ENCODE measurements around the gene CCNC.

Gene CCNC, protein sequence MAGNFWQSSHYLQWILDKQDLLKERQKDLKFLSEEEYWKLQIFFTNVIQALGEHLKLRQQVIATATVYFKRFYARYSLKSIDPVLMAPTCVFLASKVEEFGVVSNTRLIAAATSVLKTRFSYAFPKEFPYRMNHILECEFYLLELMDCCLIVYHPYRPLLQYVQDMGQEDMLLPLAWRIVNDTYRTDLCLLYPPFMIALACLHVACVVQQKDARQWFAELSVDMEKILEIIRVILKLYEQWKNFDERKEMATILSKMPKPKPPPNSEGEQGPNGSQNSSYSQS

DNA sequence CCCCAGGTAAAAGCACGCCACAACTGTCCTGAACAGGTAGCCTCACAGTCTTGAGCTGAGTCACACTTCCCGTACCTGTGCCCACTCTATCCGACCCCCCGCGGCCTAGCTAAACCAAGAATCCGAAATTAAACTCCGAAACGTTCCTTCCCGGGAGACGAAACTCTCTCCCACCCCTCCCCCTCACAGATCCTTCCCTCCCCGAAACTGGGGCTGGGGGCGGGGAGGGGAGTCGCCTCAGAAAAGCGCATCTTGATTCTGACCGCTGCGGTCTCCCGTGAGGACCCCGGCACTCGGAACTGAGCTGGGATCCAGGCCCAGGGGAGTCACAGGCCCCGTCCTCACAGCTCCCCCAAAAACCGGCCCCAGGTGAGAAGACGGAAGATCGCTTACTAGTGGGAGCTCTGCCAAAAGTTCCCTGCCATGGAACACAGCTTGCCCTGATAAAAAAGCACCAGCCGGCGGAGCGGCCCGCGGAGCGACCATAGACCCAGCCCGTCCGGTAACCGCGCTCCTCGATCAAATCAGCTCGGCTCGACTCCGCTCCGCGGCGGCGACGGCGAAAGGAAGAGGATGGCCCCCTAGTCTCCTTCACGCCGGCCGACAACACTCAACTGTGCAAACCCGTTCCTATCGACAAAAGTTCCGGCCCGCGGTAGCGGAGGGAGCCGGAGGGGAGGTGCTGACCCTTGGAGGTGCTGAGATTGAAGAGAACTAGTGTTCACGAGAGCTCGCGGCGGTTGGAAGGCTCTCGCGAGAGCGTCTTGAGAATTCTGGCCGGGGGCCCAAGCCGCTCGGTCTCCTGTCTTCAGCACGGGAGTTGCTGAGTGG, at the start of gene CCNC:
TSS of gene CCNC (minus strand) at position 558 of the 831 bp plus-strand sequence. CDS start at position 425, 133 bp downstream.
- DNase-seq = peak; percentile 90

DNA sequence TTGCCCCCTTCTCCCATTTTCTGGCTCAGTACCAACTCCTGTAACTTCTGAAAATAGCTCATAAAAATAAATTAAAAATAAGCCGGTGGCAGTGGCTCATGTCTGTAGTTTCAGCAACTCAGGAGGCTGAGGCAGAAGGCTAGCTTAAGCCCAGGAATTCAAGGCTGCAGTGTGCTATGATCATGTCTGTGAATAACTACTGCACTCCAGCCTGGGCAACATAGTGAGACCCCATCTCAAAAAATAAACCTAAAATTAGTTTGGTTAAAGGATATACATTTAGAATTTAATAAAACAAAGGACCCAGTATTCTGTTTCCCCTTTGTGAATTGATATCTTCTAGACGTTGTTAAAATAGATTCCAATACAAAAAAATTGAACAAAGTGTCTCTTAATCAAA, 48.7 kb upstream of the CCNC start:
- no peak for DNase-seq

DNA sequence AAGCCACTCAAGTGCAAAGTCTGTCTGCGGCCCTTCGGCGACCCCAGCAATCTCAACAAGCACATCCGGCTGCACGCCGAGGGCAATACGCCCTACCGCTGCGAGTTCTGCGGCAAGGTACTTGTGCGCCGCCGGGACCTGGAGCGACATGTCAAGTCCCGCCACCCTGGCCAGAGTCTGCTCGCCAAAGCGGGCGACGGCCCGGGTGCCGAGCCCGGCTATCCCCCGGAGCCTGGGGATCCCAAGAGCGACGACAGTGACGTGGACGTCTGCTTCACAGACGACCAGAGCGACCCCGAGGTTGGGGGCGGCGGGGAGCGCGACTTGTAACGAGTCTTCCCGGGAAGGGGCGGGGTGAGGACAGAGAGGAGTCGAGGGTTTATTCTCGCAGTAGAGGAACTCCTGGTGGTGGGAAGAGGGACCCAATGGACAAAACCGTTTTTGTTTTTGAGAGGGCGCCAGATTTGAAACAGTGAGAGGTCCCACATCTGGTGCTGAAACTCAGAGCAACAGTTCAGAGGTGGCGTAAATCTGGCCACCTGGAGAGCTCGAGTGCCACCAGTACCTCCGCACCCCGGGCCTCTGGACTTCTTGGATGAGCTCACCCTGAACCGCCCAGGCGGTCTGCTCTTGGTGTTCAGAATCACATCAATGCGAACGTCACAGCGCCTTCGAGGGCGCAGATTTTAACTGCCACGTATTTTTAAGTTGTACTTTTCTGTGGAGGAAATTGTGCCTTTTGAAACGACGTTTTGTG, 46.1 kb upstream of the CCNC start:
- DNase-seq = no peak

DNA sequence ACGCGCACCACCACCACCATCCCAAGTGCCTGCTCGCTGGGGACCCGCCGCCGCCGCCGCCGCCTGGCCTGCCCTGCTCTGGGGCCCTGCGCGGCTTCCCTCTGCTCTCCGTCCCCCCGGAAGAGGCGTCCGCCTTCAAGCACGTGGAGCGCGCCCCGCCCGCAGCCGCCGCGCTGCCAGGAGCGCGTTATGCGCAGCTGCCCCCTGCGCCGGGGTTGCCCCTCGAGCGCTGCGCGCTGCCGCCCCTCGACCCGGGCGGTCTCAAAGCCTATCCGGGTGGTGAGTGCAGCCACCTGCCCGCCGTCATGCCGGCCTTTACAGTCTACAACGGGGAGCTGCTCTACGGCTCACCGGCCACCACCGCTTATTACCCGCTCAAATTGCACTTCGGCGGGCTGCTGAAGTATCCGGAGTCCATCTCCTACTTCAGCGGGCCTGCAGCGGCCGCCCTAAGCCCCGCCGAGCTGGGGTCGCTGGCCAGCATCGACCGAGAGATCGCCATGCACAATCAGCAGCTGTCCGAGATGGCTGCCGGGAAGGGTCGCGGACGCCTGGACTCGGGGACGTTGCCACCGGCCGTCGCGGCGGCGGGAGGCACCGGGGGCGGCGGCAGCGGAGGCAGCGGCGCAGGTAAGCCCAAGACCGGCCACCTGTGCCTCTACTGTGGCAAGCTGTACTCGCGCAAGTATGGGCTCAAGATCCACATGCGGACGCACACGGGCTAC, 45.4 kb upstream of the CCNC start:
- no peak for DNase-seq

DNA sequence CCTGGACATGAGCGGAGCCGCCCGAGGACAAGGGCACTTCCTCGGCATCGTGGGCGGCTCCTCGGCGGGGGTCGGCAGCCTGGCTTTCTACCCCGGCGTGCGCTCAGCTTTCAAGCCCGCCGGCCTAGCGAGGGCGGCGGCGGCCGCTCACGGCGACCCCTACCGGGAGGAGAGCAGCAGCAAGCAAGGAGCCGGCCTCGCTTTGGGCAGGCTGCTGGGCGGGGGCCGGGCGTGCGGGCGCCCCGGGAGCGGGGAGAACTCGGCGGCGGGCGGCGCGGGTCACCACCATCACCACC, 44.9 kb upstream of the CCNC start:
- DNase-seq = no peak

DNA sequence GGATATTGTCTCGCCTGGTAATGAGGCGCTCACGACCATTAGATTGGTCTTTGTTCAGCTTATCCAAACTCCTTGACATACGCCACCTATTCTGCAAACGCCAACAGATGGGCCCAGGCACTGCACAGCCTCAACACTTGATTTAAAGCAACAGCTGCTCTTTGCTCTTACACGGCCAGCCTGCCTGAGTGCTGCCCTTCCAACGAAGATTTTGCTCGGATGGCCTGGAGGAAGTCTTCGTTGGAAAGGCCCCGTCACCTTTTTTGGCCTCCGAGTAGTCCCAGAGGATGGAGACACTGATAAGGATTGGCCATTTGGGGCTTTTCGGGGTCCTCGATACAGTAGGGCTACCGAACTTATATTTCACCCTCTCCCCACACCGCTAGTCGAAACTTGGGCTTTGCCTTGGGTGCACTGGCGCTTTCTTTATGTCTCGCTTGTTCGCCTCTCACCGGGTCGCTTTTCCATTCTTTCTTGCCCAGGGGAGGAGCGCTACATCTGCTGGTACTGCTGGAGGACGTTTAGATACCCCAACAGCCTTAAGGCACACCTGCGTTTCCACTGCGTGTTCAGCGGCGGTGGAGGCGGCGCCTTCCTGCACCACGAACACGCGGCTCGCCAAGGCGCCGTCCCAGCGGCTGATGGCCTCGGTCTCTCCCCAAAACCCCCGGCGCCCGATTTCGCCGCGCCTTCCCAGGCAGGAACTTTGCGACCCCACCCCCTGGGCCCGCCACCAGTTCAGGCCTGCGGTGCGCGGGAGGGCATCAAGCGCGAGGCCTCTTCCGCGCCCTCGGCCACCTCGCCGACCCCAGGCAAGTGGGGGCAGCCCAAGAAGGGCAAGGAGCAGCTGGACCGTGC, 44.3 kb upstream of the CCNC start:
- DNase-seq = no peak

DNA sequence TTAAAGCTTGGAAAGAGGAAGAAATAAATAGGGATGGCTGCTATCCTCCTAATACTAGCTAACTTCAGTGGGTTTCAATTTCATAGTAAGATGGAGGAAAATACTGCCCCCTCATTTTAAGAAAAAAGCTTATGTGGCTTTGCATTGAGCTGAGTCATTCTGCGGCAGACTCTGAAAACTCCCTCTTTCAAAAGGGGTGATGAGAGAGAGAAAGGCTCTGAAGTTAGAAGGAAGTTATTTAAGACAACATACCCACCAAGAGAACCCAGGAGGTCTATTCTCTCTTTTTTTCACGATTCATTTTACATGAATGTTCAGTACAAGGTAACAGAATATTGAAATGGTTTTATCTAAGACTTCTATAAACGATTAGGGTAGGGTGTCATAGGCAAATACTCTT, 42.7 kb upstream of the CCNC start:
- no peak for DNase-seq

DNA sequence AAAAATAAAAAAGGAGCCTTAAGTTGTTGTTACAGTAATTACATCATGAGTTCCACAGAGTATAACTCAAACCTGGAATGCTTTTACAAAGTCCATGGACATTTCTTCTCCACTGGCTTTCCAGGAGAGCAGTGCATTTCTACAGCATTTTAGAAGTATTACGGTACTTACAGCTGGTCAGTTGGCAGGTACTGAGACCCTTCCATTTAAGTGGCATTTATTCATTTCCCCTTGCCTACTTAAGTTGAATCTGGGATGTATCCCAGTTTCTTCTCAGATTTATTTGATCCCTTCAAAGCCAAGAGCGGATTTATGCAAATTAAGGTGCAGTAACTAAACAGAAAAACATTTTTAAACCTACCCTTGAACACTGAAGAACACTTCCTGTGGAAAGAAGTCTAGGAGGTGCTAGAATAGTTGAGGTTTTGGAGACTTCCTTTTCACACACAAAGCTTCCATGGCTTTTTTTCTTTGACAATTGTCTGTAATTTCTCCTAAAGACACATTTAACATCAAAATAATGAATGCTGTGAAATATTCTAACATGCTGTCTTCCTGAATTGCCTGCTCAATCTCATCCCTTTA, 41.5 kb upstream of the CCNC start:
- no peak for DNase-seq

DNA sequence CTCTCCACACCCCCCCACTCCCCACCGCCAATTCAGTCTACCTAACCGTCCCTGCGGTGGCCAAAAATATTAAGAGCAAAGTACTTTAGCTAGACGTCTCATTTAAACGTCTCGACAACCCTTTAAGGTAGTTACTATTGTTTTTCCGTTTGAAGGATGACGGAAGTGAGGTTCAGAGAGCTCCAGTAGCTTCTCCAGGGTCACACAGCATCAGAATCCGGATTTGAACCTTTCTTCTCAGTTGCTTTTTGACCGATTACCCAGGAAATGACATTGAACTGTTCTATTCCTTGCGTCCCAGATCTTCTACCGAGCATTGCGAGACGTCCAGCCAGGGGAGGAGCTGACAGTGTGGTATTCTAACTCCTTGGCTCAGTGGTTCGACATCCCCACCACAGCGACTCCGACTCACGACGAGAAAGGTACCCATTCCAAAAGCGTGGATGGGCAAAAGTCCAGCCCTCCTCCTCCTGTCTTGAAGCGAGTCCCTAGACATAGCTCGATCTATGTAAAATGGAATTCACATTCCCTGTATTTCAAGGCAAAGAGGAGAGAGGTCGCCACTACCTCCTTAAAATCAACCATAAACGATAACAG, 40.5 kb upstream of the CCNC start:
- no peak for DNase-seq

DNA sequence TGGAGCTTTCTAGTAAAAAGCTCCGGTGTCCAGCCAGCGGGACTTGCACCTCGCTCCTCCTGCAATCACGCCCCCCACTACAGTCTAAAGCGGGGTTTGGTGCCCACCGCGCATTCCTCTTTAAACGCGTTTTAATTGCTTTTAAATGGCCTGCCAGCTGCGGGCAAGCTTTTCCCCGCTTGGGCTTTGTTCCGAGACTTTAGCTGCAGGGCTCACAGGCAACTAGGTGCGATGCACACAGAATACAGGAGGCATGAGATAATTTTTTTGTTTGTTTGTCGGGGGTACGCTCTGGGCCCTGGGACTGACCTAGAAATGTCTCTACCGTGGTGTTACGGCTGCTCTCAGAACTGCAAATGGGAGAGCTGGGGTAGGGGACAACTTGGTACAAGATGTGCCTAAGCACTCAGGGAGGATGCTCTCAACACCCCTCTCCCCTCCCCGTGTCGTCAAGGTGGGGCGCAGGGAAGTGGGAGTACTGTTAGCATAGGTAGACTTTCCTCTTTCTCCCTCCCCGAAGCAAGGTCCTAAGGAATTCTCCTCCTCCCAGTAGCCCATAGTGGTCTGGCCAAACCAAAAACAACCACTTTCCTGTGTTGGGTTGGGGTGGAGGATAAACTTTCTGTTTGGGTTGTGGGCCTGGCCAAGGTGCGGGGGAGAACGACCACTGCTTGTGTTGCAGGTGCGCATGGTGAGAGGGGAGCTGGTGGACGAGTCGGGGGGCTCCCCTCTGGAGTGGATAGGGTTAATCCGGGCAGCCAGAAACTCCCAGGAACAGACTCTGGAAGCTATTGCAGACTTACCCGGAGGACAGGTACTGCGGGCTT, 39.8 kb upstream of the CCNC start:
- no peak for DNase-seq

DNA sequence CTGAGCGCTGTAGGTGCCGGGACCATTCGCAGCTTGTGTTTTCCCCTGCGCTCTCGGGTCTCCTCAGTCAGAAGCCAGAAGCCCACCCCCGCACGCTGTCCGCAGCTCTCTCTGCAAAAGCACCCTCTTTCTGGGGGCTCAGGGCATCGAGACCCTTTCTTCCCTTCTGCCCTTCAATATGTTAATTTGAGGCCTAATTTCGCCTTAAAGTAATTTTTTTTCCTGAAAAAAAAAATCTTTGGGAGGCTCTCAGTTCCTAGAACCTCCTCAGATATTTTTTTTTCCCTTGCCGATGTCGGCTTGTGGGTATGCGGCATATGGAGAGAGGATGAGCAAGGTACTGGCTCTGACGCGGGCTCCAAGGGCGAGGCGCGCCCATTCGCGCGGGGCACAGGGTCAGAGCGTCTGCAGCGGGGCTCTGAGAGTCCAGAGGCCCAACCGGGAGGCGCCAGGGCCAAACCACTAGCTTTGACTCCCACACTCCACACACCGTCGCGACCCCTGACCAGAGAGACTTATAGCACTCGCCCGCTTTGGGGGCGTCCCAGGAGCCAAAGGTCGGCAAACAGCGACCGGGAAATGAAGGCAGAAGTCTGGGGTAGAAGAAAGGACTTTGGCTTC, 39.1 kb upstream of the CCNC start:
- DNase-seq = no peak

DNA sequence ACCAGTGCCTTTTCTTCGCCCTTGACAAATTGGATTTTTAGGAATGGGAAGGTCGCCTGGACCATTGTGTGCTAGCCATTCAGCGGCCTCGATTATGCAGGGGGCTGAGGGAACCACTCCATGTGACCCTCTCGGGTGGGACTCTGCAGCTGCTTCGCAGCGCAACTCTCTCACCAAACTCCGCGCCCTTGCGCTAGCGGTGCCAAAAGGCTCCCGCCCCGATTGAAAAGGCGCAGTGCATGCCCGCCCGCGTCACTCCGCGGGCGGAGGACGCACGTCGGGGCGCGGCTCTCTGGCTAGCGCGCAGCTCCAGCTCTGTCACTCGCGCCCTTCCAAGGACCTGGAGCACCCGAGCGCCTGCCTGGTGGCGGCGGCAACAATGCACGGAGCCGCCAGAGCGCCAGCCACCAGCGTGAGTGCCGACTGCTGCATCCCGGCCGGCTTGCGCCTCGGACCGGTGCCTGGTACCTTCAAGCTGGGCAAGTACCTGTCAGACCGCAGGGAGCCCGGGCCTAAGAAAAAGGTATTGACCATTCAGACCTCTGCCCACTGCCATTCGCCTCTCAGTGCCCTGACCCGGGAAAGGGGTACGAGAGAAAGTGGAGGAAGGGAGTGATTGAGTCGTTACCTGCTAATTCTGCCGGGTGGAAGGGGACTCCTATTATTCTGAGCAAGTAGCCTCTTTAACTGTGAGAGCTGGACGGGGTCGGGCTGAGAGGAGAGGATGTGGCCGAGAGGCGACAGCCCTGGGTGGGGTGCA, 38.4 kb upstream of the CCNC start, which contains the start of gene PRDM13:
TSS of gene PRDM13 (plus strand) at position 178 of the 760 bp plus-strand sequence. CDS start at position 380, 202 bp downstream.
- DNase-seq = no peak

DNA sequence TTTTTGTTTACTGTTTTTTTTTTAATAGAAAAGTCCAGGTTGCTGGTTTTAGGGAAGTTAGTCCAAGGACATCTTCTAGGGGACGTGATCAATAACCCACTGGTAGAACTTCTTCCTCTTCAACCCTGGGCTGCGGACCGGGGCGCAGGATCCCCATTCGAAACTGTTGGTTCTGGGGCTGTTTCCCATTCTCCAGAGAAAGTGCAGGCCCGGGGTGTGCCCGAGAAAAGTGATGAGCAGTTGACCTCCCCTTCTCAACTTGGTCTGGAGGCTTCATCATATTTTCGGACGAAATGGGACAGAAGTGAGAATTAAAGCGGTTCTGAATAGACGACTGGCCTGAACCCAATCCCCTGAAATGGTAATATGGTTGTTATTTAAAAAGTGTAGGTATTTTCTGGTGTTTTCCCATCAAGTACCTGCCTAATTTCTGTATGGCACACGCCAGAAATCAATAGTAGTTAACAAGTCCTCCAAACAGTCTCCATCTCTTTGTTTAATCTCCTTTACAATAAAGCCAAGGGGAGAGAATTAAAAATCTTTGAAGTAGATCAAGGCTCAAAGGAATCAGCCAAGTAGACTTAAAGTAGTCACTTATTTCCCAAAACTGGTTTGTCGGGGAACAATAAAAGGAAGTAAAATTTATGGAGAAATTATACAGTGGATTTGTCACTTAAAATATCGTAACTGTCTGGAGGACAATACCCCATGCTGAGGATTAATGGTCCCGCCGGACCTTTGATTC, 37.6 kb upstream of the CCNC start:
- no peak for DNase-seq

DNA sequence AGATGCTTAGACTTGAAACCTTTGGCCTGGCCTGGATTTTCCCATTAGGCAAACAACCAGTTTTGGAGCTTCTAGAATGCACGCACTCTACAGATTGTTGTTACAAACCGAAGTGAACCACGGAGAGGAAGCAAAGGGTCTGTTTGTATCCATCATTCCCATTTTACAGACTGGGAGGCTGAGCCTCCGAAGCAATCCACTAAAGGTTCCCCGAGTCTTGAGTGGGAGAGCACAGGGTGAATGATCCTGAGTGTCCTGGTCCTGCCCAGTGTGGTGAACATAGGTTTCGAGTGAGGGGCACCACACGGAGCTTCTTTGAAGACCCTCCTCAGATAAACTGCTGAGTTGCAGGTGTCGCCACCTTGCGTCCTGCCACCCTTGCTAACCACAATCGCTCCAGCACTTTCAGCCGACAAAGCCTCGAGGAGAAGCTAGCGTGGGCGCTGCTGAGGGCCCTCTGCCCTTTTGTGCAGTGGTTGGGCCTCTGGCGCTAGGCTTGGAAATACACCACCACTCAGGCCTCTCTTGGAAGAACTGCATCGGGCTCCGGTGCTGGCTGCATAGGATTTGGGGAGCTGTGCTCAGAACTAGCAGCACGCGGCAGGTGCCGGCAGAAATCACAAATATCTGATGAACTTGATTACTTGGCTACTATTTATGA, 36.7 kb upstream of the CCNC start:
- no peak for DNase-seq

DNA sequence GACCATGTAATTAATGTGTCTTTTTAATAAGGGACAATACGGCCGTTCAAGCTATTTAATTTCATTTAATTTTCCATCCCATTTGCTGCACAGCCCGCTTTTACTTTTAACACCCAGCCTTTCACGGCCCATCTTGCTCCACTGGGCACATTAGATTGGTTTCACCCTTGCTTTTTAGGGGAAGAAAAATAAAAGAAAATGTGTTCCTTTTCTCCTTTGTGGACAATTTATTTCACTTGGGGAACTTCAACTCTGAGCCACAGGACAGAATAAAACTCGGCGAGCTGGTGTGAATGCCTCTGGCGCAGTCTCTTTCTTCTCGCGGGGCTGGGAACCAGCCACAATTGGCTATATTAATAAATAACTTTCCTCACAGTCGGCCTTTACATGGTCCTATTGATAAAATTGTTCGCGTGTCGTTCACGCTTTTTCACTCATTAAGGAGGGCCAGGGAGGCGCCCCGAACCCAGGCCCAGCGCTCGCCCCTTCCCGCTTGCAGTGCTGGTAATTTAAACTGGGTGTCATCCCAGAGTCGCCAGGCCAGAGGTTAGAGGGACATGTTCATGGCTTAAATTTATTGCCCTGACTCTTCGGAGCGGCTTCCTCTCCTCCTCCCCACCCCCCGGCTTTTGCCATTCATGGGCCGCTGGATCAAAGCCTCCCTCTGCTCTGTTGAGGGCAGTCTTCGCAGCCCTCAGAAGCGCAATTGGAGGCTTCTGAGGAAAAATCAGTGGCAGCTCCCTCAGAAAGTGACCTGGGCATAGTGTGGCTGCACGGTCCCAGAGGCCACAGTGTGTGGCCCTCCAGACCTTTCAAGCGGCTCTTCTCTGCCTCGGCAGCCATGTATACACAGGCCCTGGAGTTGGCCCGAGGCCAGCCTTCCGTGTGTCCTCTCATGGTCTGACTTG, 36.0 kb upstream of the CCNC start:
- no peak for DNase-seq

DNA sequence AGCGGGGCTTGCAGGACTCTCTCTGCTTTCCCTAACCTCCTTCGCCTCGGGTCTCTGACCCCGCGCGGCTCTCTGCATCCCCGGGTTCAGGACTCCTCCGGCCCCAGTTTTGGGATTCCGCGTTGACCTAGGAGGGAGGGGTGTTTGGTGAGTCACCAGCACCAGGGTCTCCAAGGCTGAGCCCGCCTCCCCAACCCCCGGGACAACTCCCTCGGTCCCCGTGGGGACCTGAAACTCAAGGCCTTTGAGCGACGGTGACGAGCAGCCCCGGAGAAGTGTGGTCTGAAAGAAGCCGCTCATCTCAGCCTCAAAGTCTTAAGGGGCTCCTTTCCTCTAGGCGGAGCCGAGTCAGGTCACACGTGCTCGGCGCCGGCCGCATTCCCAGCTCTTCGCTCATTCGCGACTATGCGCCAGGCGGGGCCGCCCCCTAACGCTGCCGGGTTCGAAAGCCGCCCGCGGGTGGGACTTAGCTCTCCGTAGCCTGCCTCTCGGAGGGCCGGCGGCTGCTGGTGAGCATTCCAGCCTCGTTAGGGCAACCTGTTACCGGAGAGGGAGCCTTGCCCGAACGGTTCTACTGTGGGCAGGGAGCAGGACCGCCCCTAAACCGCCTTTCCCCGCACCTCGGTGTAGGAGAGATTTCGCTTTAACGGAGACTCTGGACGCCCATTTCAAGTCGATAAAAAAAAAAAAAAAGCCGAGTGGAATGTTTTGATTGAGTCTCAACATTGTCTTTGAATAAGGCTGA, 35.1 kb upstream of the CCNC start:
- DNase-seq = no peak
